GM19099 (cell line): ENCODE data around the gene FOSL2.

Experiments
- POLR2A ChIP-seq: IDR thresholded peaks from 3 replicates; pipeline ENCODE4 v1.6.1; 2011; ENCODE audit warnings: low read depth; ENCODE audit not compliant: insufficient read length; ENCODE audit errors: extremely low read depth

Gene FOSL2

GRCh38 chr2:28422908-28423741 is 30.5 kb downstream of the FOSL2 start:
- no peak for TF ChIP-seq POLR2A

GRCh38 chr2:28423856-28424605 is 31.4 kb downstream of the FOSL2 start:
- TF ChIP-seq POLR2A = no peak

- TF ChIP-seq POLR2A = no peak
These were observed 32.3 kb downstream of the FOSL2 start for GRCh38 chr2:28424799-28425463.

GRCh38 chr2:28425464-28425835 is 32.8 kb downstream of the FOSL2 start:
- TF ChIP-seq POLR2A = no peak

- TF ChIP-seq POLR2A = no peak
These were observed 35.2 kb downstream of the FOSL2 start for GRCh38 chr2:28427741-28428415.

- no peak for TF ChIP-seq POLR2A
These were observed 35.8 kb downstream of the FOSL2 start for GRCh38 chr2:28428486-28428885.

GRCh38 chr2:28429636-28430376 is 37.1 kb downstream of the FOSL2 start:
- no peak for TF ChIP-seq POLR2A

GRCh38 chr2:28430377-28430765 is 37.7 kb downstream of the FOSL2 start:
- TF ChIP-seq POLR2A = no peak

GRCh38 chr2:28430788-28431418 is 38.2 kb downstream of the FOSL2 start:
- no peak for TF ChIP-seq POLR2A

- no peak for TF ChIP-seq POLR2A
These were observed 39.1 kb downstream of the FOSL2 start for GRCh38 chr2:28431741-28432140.

GRCh38 chr2:28432362-28432761 is 39.7 kb downstream of the FOSL2 start:
- TF ChIP-seq POLR2A = no peak

- no peak for TF ChIP-seq POLR2A
These were observed 40.6 kb downstream of the FOSL2 start for GRCh38 chr2:28433215-28433614.

GRCh38 chr2:28433935-28434599 is 41.4 kb downstream of the FOSL2 start:
- TF ChIP-seq POLR2A = no peak
